Activated CD8-positive, alpha-beta memory T cell treated with anti-CD3 and anti-CD28 coated beads, Interleukin-2, amount 50 U/mL, for 1 hour (primary cell): ENCODE measurements around the gene DCC.

ENCODE experiments used
- DNase-seq: peaks from one replicate; pipeline ENCODE4 v3.0.0-alpha.2; 2020; ENCODE audit errors: extremely low read depth

Gene DCC

GRCh38 chr18:52598921-52599320 lies 258.9 kb downstream of the DCC start:
- no peak for DNase-seq

GRCh38 chr18:52602820-52603219 lies 262.8 kb downstream of the DCC start:
- DNase-seq = no peak

GRCh38 chr18:52605345-52605744 lies 265.3 kb downstream of the DCC start:
- DNase-seq = no peak

- no peak for DNase-seq
Measured at GRCh38 chr18:52607985-52608384, 268.0 kb downstream of the DCC start.

- no peak for DNase-seq
Measured at GRCh38 chr18:52610451-52611115, 270.6 kb downstream of the DCC start.

- no peak for DNase-seq
Measured at GRCh38 chr18:52612406-52612805, 272.4 kb downstream of the DCC start.

- no peak for DNase-seq
Measured at GRCh38 chr18:52615321-52615720, 275.3 kb downstream of the DCC start.

- no peak for DNase-seq
Measured at GRCh38 chr18:52615943-52616342, 275.9 kb downstream of the DCC start.

GRCh38 chr18:52617931-52618330 lies 277.9 kb downstream of the DCC start:
- no peak for DNase-seq

- DNase-seq = no peak
Measured at GRCh38 chr18:52620926-52621439, 281.0 kb downstream of the DCC start.

- no peak for DNase-seq
Measured at GRCh38 chr18:52624702-52625101, 284.7 kb downstream of the DCC start.

- no peak for DNase-seq
Measured at GRCh38 chr18:52636536-52636935, 296.5 kb downstream of the DCC start.

GRCh38 chr18:52648201-52648600 lies 308.2 kb downstream of the DCC start:
- no peak for DNase-seq

- no peak for DNase-seq
Measured at GRCh38 chr18:52652391-52652790, 312.4 kb downstream of the DCC start.

GRCh38 chr18:52657043-52657805 lies 317.2 kb downstream of the DCC start:
- DNase-seq = no peak

GRCh38 chr18:52667463-52668065 lies 327.6 kb downstream of the DCC start:
- no peak for DNase-seq

GRCh38 chr18:52670896-52671295 lies 330.9 kb downstream of the DCC start:
- no peak for DNase-seq

GRCh38 chr18:52678034-52678433 lies 338.0 kb downstream of the DCC start:
- no peak for DNase-seq

GRCh38 chr18:52678551-52678950 lies 338.6 kb downstream of the DCC start:
- DNase-seq = no peak

GRCh38 chr18:52679354-52679753 lies 339.4 kb downstream of the DCC start:
- no peak for DNase-seq

- DNase-seq = no peak
Measured at GRCh38 chr18:52682260-52682659, 342.3 kb downstream of the DCC start.

- no peak for DNase-seq
Measured at GRCh38 chr18:52685316-52685715, 345.3 kb downstream of the DCC start.

GRCh38 chr18:52691841-52692240 lies 351.8 kb downstream of the DCC start:
- DNase-seq = no peak
